UCSD-AML1 (cell line): ENCODE measurements around the gene MFAP4.

Source experiments
- DNase-seq: peaks from one replicate; lab custom pipeline; 2025; ENCODE audit not compliant: unreplicated experiment; lab: John Stamatoyannopoulos, UW

Gene MFAP4

DNA sequence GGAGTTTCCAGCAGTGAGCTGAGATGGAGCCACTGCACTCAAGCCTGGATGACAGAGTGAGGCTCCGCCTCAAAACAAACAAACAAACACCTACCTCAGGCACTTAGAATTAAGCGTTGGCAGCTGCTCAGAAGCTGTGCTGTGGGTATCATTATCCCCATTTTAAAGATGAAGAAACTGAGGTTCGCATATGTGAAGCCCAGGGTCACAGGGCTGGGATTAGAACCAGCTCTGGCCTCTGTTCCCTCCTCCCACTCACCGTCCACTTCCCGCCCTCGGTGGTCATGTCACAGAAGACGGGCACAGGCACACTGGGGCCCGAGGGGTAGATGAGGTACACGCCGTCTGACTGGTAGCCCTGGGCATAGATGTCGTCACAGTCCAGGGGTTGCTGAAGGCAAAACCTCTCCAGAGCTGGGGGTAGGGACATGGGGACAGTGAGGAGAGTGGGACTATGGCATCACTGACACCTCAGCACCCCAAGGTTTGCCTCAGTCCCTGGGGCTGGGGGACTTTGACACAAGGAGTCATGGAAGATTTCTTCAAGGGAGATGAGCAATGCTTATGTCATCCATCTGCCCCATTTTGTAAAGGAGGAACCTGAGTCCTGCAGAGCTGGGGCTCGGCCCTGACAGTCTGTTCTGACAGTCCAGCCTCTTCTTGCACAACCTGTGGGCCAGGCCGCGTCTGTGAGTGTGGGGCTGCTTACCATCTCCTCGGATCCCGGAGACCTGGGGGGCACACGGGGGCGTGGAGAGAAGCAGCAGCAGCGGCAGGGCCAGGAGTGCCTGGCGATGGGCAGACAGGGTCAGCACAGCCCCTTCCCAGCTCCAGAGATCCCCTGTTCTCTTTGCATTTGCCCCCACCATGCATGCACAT, 700 bp downstream of the MFAP4 start:
- no peak for DNase-seq

- no peak for DNase-seq
Observed at GRCh38 chr17:19385521-19385983, 1.4 kb downstream of the MFAP4 start.

GRCh38 chr17:19384723-19385391, 2.1 kb downstream of the MFAP4 start:
- DNase-seq: no peak

- DNase-seq: no peak
Observed at GRCh38 chr17:19383681-19384470, 3.1 kb downstream of the MFAP4 start.

DNA sequence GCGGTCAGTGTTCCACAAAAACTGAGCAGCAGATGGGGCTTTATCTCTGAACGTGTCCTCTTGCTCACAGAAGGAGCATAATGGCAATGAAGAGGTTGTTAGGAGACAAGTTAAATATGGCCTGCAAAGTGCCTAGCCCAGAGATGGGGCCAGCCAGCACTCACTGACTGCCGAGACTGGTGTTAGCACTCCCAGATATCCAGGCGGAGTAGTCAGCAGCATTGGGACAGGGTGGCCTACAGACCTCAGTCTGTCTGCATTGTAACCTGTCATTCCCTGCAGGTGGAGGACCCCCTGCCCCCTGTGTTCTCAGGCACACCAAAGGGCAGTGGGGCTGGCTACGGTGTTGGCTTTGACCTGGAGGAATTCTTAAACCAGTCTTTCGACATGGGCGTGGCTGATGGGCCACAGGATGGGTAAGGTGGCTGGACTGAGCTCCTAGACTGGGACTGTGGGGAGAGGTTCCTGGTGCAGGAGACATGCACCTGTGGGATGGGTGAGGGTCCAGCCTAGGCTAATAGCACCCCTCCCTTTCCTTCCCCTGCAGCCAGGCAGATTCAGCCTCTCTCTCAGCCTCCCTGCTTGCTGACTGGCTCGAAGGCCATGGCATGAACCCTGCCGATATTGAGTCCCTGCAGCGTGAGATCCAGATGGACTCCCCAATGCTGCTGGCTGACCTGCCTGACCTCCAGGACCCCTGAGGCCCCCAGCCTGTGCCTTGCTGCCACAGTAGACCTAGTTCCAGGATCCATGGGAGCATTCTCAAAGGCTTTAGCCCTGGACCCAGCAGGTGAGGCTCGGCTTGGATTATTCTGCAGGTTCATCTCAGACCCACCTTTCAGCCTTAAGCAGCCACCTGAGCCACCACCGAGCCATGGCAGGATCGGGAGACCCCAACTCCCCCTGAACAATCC, 4.2 kb downstream of the MFAP4 start:
- DNase-seq: no peak

GRCh38 chr17:19381741-19382444, 5.1 kb downstream of the MFAP4 start:
- no peak for DNase-seq

GRCh38 chr17:19381361-19381740, 5.6 kb downstream of the MFAP4 start:
- DNase-seq: no peak

- no peak for DNase-seq
Observed at GRCh38 chr17:19380481-19381301, 6.3 kb downstream of the MFAP4 start.

GRCh38 chr17:19379361-19380065, 7.5 kb downstream of the MFAP4 start:
- DNase-seq: no peak

DNA sequence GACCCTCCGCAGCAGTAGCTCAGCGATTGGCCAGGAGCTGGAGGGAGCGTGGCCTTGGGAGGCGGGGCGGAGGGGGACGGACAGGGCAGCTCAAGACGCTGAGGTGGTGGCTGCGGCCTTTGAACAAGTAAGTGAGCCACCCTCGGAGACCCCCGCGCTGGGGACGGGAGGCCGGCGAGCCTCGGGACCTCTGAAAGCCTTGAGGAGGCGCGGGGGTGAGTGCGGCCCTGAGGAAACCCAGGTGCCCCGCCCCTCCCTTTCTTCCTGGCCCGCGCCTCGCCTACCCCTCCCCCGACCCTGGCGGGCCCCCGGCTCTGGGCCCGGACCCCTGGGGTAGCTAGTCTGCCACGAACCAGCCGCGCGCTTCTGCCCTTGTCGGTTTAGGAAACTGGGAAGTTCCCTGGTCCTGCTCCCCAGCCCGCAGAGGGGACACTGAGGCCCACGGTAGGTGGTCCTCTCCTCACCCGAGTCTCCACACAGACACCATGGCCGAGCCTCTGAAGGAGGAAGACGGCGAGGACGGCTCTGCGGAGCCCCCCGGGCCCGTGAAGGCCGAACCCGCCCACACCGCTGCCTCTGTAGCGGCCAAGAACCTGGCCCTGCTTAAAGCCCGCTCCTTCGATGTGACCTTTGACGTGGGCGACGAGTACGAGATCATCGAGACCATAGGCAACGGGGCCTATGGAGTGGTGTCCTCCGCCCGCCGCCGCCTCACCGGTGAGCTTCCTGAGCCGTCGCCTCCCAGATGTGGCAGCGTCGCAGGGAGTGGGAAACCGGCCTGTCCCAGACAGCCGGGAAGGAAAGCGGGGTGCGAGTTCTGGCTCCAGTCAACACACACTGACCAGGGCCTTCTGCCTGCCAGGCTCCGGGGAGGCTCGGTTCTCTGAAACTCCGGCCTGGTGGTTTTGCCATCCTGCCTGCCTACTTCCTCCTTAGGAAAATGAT, 8.3 kb downstream of the MFAP4 start, which contains the start of gene MAPK7:
Gene MAPK7, plus strand, starts transcription at position 83 of the 945 bp plus-strand sequence. Its CDS starts 403 bp downstream, at position 486.
- DNase-seq: no peak

- DNase-seq: peak; percentile 99
Observed at GRCh38 chr17:19377602-19378415, 9.2 kb downstream of the MFAP4 start.

DNA sequence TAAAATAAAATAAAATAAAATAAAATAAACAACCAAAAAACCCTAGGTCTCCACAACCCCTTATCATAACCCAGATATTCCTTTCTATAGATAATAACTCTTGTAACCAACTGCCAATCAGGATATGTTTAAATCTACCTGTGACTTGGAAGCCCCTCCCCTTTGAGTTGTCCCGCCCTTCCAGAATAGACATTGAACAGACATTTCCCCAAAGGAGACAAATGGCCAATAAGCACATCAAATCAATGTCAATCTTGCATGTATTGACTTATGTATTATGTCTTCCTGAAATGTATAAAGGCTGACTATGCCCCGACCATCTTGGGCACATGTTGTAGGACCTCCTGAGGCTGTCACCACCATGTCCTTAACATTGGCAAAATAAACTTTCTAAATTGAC, 10.2 kb downstream of the MFAP4 start:
- DNase-seq: no peak

GRCh38 chr17:19375732-19376131, 11.3 kb downstream of the MFAP4 start:
- DNase-seq: no peak

- no peak for DNase-seq
Observed at GRCh38 chr17:19374136-19374535, 12.9 kb downstream of the MFAP4 start.

DNA sequence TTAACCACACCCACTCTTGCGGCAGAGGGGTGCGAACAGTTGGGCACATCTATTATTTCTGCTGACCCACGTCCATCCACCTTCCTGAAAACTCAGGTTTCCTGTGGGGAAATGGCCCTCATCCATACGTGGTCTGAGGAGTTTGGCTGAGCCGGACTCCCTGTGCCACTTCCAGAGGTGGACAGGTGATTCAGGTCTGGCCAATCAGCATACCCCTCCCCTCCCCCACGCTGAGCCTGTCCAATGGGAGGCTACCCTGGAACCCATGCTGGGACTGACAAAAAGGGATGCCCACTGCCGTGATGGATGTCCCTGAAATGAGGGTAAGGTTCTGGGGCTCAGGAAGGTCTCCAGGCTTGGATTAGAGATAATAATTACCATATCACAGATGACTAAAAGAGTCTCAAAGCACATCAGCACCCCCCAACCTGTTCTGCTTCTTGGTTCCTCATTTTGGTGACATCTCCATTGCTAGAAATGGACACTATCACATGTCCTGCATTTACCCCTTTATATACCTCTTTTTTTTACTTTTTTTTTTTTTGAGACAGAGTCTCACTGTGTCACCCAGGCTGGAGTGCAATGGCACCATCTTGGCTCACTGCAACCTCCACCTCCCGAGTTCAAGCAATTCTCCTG, 14.0 kb downstream of the MFAP4 start:
- no peak for DNase-seq

DNA sequence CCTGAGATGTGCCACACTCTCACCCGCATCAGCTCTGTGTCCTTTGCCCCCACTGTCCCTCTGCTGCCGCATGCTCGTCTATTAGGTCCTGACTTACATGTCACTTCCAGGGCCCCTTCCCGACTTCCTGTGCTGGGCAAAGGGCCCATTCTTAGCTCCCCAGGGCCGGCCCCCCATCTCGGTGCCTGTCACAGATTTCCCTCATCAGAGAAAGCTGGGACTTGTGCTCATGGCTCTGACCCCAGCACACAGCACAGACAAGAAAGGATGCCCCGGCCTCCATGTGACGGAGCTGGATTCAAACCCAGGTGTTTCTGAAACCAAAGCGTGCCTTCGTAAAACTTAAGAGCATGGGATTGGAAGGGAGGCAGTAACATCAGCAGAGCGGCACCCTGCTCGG, 14.6 kb downstream of the MFAP4 start:
- DNase-seq: no peak
